ENCODE measurements around the gene EIF4G1. TPM values are rescaled to one million over a fixed set of nuclear protein-coding genes. Genes with fewer than 3 reads are reported as not detected.

The EIF4G1 gene
- polyA plus RNA-seq, 1 donor = 197 TPM

DNA sequence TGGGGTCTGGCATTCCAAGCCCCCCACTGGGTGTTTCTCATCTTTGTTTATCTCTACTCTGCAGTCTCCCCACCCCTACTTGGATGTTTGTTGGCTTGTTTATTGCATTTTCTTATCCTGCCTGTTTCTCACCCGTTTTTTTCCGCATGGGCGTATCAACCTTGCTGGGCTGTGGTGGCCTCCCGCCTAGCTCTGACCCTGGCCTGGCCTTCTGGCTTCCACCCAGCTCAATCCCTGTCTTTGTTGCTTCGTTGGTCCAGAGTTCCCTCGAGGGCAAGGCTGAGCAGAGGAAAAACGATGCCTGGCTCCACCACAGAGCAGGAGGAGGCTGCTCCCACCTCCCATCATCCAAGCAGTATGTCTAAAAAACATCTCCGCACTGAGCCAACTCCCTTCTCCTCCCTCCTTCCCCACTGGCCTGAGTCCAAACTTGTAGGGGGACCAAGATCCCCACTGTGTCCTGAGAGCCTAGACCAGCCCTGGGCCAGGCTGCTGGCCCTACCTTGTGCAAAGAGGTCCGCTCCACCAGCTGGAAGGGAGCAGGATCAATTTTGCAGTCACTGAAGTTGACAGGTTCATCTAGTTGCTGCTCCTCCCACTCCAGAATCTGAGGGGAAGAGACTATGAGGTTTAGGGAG lies 37.2 kb downstream of the EIF4G1 start:
- no peak for DNase-seq

DNA sequence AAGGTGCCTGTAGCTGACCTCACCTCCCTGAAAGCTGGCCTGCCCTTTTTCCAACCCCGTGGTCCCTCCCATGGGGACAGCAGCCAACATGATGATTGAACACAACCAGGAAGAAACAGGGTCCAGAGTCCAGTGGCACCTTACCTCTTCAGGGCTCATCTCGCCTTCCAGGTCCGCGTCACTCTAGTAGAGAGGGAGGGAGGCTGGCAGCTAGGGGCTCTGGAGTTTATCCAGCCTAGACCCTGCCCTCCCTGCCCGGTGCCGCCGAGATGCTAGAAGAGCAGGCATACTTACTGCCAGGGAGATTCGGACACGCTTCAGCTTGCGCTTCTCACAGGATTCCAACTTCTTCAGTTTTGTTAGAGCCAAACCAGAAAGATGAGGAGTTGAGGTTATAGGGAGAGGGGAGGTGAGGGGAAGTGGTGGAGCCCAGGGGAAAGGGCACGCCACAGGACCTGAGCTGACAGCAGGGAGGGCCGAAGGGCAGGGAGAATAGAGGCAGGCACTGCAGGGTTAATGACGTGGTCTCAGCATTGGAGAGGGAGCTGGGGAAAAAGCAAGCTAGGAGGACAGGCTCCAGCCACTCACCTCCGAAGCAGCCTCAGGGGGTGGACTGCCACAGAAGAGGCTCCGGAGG lies 37.9 kb downstream of the EIF4G1 start:
- DNase-seq = no peak

- no peak for DNase-seq
Measured at GRCh38 chr3:184352897-184353545, 38.6 kb downstream of the EIF4G1 start.

- DNase-seq = no peak
Measured at GRCh38 chr3:184353546-184353941, 39.1 kb downstream of the EIF4G1 start.

- no peak for DNase-seq
Measured at GRCh38 chr3:184354121-184354728, 39.8 kb downstream of the EIF4G1 start.

- no peak for DNase-seq
Measured at GRCh38 chr3:184354754-184355153, 40.3 kb downstream of the EIF4G1 start.

DNA sequence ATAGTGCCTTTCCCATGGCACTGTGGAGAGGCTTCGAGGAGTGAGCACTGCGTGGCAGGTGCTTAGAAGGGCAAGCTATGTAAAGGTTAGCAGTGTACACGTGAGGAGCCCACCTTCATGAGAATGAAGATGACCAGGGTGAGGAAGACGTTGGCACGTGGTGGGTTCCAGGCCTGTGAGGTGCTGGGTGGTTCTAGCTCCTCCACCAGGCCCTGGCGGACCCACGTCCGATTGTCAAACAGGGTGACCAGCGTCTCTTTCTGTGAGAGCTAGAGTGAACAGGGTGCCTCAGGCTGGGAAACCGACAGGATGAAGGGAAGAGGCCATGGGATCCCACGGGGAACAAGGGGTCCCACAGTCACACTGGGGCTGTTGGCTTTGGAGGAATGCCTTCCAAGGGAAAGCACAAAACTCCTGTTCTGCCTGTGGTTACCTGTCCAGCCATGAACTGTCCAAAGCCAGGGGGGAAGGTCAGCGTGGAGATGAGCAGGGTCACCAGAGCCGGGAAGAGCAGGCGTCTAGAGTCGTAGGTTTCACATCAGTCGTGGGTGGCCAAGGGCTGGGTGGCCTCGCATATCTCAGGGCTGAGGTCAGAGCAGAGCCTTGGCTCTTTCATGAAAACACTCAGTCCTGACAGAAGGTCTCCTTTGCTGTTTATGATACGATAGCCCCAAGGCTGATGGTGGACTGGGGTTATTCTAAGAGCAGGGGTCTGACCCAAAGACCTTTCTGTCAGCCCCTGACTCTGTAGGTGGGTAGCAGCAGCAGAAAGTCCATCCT lies 41.0 kb downstream of the EIF4G1 start:
- DNase-seq = no peak

GRCh38 chr3:184357248-184358123 lies 43.1 kb downstream of the EIF4G1 start:
- DNase-seq = no peak

DNA sequence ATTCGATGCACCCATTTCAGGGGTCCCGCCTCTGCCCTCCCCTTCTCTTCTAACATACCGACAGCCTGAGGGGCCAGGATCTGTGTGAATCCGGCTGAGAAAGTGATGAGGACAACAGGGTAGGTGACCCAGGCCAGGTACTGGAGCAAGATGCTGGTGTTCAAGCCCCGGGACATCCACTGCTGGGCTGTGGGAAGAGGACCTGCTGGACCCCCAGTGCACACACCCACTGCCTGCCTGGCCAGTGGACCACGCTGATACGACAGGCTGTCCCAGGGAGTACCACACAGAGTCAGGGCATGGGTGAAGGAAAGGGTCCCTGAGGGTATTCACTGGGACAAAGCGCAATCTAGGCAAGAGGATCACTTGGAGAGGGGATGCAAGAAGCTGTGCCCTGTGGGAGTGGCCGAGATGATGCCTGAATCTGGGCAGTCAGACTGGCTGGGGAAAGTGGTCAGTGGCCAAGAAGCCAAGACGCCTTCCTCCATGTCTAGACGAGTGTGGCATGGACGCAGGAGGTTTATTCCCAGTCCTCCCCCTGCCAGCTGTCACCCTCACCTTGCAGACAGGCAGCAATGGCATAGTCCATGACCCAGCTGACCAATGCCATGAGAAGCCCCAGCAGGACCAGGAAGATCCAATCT lies 43.8 kb downstream of the EIF4G1 start:
- no peak for DNase-seq

DNA sequence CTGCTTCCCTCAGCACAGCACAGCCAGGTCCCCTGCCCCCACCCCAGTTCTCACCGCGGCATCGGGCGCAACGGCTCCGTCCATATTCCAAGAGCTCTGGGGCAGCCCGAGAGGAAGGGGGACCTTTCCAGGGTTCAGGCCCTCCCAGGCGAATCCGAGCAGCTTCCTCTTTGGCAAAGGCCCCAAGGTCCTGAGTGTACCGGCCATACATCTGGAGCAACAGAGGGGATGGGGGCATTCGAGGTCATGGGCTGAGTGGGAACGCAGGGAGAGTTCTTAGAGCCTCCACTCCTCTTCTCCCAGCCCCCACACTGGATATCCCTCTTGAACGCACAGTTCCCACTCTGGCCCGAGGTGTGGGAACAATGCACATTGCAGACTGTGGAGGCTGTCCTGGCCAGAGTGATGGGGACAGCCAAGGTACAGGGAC lies 44.5 kb downstream of the EIF4G1 start:
- DNase-seq = no peak

- DNase-seq = no peak
Measured at GRCh38 chr3:184359610-184360009, 45.2 kb downstream of the EIF4G1 start.

- no peak for DNase-seq
Measured at GRCh38 chr3:184360070-184360928, 45.9 kb downstream of the EIF4G1 start.

GRCh38 chr3:184360929-184361531 lies 46.6 kb downstream of the EIF4G1 start:
- no peak for DNase-seq

DNA sequence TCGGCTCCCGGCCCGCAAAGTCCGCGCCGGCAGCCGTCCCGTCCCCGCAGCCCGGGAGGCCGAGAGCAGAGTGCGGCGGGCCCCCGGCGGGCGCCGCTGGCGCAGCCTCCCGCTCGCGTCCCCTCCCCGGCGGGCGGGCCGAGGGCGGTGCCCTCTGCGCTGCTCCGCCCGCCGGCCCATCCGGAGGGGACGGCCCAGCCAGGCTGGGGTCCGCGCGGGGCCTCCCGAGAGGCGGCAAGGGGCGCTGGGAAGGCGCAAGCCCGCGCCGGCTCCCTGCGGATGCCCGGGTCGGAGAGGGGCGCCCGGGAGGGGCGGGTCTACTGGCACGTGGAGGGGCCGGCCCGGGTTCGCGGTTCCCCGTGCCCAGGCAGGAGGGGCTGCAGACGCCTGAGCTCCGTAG lies 47.1 kb downstream of the EIF4G1 start, which contains the start of the genes CLCN2 and POLR2H:
CLCN2 (minus strand) TSS at position 74 of the 400 bp plus-strand sequence. CDS start 126 bp downstream, outside the sequence.
POLR2H (plus strand) TSS at position 179 of the 400 bp plus-strand sequence. CDS start 1,783 bp downstream, outside the sequence.
- no peak for DNase-seq

- no peak for DNase-seq
Measured at GRCh38 chr3:184361932-184362667, 47.7 kb downstream of the EIF4G1 start.

- DNase-seq = peak; percentile 97
Measured at GRCh38 chr3:184362668-184363546, 48.5 kb downstream of the EIF4G1 start.

- DNase-seq = no peak
Measured at GRCh38 chr3:184366619-184367289, 52.3 kb downstream of the EIF4G1 start.
